GM19025 (cell line): ENCODE results near the gene MAEA.

Experiments
- ATAC-seq: cut with Tn5 transposase; IDR thresholded peaks from one replicate; pipeline ENCODE4 v1.9.1; 2021; ENCODE audit warnings: mild to moderate bottlenecking, low read depth, moderate library complexity; ENCODE audit not compliant: unreplicated experiment

The MAEA gene

DNA sequence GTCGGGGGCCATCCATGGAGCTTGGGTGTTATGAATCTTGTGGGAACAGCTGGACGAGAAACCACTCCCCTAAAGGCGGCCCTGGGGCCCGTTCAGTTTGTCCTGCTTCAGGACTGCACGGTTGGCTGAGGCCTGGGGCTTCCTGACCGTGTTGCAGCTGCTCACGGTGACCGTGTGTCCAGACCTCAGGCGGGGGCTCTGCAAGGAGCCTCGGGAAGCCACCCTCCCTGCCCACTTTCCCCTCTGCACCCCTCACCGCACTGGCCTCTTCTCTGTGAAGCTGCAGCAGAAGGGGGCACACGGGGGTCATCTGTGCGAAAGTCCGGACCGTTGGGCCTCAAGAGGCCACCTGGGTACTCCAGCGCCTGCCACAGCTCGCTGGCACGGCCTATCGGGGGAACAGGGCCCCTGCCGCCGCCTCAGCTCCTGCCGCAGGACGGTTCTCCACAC, 86.7 kb downstream of the MAEA start:
- no peak for ATAC-seq

- no peak for ATAC-seq
Observed at GRCh38 chr4:1376841-1377605, 87.3 kb downstream of the MAEA start.

- no peak for ATAC-seq
Observed at GRCh38 chr4:1377606-1378261, 88.0 kb downstream of the MAEA start.

DNA sequence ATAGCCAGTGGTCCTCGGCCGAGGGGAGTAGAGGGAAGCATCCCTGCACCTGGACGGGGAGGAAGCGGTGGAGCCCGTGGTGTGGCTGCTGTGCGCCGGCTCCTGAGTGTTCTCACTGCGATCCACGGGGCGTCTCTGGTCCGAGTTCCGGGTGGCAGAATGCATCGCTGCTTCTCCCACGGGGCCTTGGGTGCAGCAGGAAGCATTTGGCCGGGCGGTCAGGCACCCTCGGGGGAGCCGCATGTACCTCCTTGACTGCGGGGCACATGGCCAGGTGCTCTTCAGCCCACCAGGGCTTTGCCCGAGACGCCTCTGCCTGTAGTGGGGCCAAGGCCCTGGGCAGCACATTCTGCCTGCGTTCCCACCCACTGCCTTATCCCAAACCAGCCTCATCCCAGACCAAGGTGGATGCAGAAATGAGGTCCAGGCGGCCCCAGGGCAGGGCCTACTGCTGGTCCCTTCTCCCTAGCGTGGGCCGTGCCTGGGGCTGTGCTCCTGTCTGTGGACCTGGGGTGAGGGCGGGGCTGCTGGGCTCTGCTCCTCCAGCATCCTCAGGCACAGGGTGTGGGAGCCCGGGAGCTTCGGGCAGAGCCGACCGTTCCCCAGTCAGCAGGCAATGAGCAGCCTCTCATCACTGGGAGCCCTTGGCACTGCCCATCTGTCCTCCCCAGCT, 89.0 kb downstream of the MAEA start:
- ATAC-seq: no peak

- ATAC-seq: no peak
Observed at GRCh38 chr4:1379351-1379781, 89.7 kb downstream of the MAEA start.

DNA sequence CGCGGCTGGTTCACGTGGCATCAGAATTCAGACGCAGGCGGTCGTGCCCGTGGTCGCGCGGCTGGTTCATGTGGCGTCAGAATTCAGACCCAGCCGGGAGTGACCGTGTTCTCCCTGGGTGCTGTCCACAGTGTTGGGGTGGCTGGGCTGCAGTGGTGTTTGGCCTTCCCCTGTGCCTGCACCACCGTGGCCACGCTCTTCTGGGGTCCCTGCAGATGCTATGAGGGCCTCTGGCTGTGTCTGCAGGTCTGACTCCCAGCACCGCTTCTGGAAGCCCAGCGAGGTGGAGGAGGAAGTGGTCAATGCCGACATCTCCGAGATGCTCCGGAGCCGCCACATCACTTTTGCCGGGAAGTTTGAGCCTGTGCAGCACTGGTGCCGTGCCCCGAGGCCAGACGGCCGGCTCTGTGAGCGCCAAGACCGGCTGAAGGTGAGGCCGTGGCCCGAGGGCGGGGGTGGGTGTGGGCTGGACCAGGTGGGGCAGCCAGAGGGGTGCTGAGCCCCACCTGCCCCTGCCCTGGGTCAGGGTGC, 90.2 kb downstream of the MAEA start:
- ATAC-seq: no peak

- ATAC-seq: no peak
Observed at GRCh38 chr4:1380368-1381151, 90.9 kb downstream of the MAEA start.

- no peak for ATAC-seq
Observed at GRCh38 chr4:1381181-1381621, 91.5 kb downstream of the MAEA start.

GRCh38 chr4:1381944-1382541, 92.4 kb downstream of the MAEA start:
- ATAC-seq: no peak

DNA sequence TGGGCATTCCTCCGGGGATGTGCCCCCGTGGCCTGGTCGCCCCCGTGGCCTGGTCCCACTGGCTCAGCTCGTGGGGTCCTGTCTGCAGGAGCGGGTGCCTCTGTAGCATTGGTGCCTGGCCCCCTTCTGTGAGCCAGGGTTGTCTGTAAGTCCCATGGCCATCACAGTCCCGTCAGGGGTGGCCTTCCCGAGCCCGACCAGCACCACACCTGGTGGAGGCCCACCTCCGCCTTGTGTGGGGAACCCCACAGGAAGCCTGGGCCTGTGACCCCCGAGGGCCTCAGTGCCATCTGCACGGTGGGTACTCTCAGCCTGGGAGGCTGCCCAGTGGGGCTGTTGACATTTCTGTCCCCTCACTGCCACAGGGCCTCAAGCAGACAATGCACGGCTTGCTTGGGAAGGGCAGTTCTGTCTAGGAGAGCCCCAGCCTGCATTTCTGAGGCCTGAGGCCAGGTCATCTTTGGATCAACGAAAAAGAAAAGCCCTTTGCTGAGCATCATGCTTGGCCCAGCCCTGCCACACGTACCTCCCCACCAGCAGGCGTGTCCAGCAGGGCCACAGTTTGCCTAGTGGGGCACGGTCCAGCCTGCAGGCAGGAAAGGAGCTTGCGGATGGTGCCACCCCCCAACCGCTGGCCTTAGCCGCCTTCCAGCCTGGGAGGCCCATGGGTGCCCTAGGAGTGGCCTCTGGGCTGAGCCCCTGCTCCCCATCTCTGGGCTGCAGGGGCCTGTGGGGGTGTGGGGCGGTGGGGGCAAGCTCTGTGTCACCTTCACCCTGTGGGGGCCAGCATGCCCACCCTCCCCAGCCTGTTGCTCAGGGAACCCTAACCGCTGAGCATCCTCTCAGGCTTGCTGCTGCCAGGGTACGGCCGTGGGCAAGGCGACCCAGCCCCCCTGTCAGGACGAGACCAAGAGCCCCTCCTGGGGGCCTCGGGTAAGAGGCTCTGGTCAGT, 93.4 kb downstream of the MAEA start:
- ATAC-seq: no peak

GRCh38 chr4:1383728-1384591, 94.3 kb downstream of the MAEA start:
- ATAC-seq: no peak

- ATAC-seq: no peak
Observed at GRCh38 chr4:1384675-1385372, 95.1 kb downstream of the MAEA start.

- no peak for ATAC-seq
Observed at GRCh38 chr4:1385373-1386340, 96.0 kb downstream of the MAEA start.
